Activated CD4-positive, CD25-positive, alpha-beta regulatory T cell treated with anti-CD3 and anti-CD28 coated beads, Interleukin-2, amount 50 U/mL, for 24 hours (primary cell): ENCODE data around the gene ANXA2.

ENCODE experiments used
- ATAC-seq, 2 donors: fragments of 150-1000 bp; cut with Tn5 transposase; one replicate each; pipeline ENCODE4 v1.10.0; 2021; ENCODE audit warnings: mild to moderate bottlenecking in 1 of 2, moderate library complexity in 1 of 2

ANXA2 gene

GRCh38 chr15:60386615-60387014, 11.2 kb downstream of the ANXA2 start:
- ATAC-seq, result no peak

GRCh38 chr15:60385620-60386552, 11.9 kb downstream of the ANXA2 start:
- ATAC-seq, result no peak

- ATAC-seq, result no peak
Measured at GRCh38 chr15:60384526-60385126, 13.2 kb downstream of the ANXA2 start.

- no peak for ATAC-seq
Measured at GRCh38 chr15:60384053-60384452, 13.7 kb downstream of the ANXA2 start.

- no peak for ATAC-seq
Measured at GRCh38 chr15:60382773-60383674, 14.8 kb downstream of the ANXA2 start.

GRCh38 chr15:60381148-60381788, 16.5 kb downstream of the ANXA2 start:
- ATAC-seq, result no peak

GRCh38 chr15:60379525-60380274, 18.1 kb downstream of the ANXA2 start:
- no peak for ATAC-seq

GRCh38 chr15:60379185-60379524, 18.6 kb downstream of the ANXA2 start:
- ATAC-seq, result no peak

- ATAC-seq, result no peak
Measured at GRCh38 chr15:60376677-60377095, 21.1 kb downstream of the ANXA2 start.

- ATAC-seq, result no peak
Measured at GRCh38 chr15:60375306-60375705, 22.5 kb downstream of the ANXA2 start.

- ATAC-seq, result no peak
Measured at GRCh38 chr15:60374628-60375081, 23.1 kb downstream of the ANXA2 start.

GRCh38 chr15:60374209-60374608, 23.6 kb downstream of the ANXA2 start:
- no peak for ATAC-seq

GRCh38 chr15:60373745-60374144, 24.0 kb downstream of the ANXA2 start:
- ATAC-seq, result no peak

GRCh38 chr15:60373327-60373726, 24.5 kb downstream of the ANXA2 start:
- ATAC-seq, result no peak

GRCh38 chr15:60372756-60373155, 25.0 kb downstream of the ANXA2 start:
- ATAC-seq, result no peak

GRCh38 chr15:60372227-60372626, 25.6 kb downstream of the ANXA2 start:
- ATAC-seq, result no peak

GRCh38 chr15:60371175-60372051, 26.4 kb downstream of the ANXA2 start:
- ATAC-seq, result no peak

- ATAC-seq, result no peak
Measured at GRCh38 chr15:60370869-60371136, 27.0 kb downstream of the ANXA2 start.

- ATAC-seq, result no peak
Measured at GRCh38 chr15:60370105-60370868, 27.5 kb downstream of the ANXA2 start.

- ATAC-seq, result no peak
Measured at GRCh38 chr15:60369696-60370095, 28.1 kb downstream of the ANXA2 start.
